ENCODE measurements around the gene MTARC2.

MTARC2 gene

DNA sequence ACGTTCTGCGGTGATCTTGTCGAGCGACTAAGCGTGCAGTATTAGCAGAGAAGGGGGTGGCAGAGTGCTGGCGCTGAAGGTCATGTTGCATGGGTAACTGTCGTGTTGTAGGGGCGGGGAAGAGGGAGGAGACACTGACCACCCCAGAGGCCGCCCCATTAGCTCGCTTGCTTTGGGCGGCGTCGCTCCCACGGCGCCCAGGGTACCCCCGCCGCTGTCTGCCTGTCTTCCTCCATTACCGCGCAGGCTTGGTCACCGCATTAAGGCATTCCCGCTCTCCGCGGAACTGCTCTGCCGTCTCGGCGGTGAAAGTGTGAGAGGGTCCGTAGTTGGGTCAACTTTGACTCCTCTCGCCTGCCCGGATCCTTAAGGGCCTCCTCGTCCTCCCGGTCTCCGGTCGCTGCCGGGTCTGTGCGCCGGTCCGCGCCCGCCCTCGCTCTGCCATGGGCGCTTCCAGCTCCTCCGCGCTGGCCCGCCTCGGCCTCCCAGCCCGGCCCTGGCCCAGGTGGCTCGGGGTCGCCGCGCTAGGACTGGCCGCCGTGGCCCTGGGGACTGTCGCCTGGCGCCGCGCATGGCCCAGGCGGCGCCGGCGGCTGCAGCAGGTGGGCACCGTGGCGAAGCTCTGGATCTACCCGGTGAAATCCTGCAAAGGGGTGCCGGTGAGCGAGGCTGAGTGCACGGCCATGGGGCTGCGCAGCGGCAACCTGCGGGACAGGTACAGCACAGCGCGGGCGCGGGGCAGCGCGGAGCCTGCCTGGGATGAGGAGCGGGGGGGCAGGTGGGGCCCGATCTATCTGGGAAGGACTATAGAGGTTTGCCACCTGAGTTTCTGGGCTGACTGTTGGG, at the start of gene MTARC2:
MTARC2 (plus strand) TSS at position 234 of the 846 bp plus-strand sequence; CDS start at position 444, 210 bp downstream.
- no peaks in the 10 kb centered on the region for H4K20me1 ChIP-seq (ENCODE audit: low read depth, low read length)
- no peak within 1 kb of the TSS for H3K4me2 ChIP-seq (ENCODE audit: low read depth, low read length, poor library complexity, severe bottlenecking)
- H3K9me3 ChIP-seq (ENCODE audit: insufficient read depth, low read length), result no peaks in the 10 kb centered on the region
- no peaks in the 10 kb centered on the region for H3K36me3 ChIP-seq (ENCODE audit: low read length)
- no peak within 1 kb of the TSS for H3K9ac ChIP-seq (ENCODE audit: low read length)
- no peak within 1 kb of the TSS for H3K27ac ChIP-seq (ENCODE audit: low read depth, low read length)
- no peak within 1 kb of the TSS for H3K4me3 ChIP-seq (ENCODE audit: insufficient read depth, low read length, poor library complexity, severe bottlenecking)
- H3K79me2 ChIP-seq (ENCODE audit: insufficient read depth, low read length), result no peaks in the 10 kb centered on the region
- H3K27me3 ChIP-seq (ENCODE audit: low read length), result no peaks in the 10 kb centered on the region
- H2AFZ ChIP-seq (ENCODE audit: low read depth, low read length, severe bottlenecking), result no peak within 1 kb of the TSS
- TF ChIP-seq, protein P1, sequence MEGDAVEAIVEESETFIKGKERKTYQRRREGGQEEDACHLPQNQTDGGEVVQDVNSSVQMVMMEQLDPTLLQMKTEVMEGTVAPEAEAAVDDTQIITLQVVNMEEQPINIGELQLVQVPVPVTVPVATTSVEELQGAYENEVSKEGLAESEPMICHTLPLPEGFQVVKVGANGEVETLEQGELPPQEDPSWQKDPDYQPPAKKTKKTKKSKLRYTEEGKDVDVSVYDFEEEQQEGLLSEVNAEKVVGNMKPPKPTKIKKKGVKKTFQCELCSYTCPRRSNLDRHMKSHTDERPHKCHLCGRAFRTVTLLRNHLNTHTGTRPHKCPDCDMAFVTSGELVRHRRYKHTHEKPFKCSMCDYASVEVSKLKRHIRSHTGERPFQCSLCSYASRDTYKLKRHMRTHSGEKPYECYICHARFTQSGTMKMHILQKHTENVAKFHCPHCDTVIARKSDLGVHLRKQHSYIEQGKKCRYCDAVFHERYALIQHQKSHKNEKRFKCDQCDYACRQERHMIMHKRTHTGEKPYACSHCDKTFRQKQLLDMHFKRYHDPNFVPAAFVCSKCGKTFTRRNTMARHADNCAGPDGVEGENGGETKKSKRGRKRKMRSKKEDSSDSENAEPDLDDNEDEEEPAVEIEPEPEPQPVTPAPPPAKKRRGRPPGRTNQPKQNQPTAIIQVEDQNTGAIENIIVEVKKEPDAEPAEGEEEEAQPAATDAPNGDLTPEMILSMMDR (IDR thresholded peaks at IDR 0.05; ENCODE audit: insufficient read depth, low read length, poor library complexity, severe bottlenecking), result no peak
- TF ChIP-seq EZH2phosphoT487 (conservative IDR thresholded peaks at IDR 0.05; ENCODE audit: low read length), result no peak
- H3K9me2 ChIP-seq (replicated peaks; ENCODE audit: insufficient read depth, low read length), result no peaks in the 10 kb centered on the region
- H3F3A ChIP-seq (ENCODE audit: insufficient read depth), result no peaks in the 10 kb centered on the region

DNA sequence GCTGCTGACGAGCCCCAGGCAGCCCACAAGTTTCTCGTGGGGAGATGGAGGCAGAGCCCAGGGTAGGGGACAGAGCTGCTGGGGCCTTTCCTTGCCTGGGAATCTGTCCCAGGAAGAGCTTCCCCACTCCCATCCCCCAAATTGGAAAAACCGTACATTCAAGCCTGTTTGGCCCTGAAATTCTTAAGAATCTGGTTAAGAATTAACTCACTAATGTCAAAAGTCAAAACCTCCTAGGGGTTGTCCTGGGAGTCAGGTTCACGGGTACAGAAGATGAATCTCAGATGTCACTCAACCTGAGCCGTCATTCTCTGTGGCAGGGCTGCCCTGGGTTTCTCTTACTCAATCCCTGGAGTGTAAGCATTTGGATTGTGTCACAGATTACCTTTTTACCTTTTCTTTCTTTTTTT, 49.5 kb upstream of the MTARC2 start:
- no peak overlapping the region for H3K27ac ChIP-seq (ENCODE audit: low read depth, low read length)
- H3K4me2 ChIP-seq (ENCODE audit: low read depth, low read length, poor library complexity, severe bottlenecking), result no peak overlapping the region
- no peaks in the 10 kb centered on the region for H3K27me3 ChIP-seq (ENCODE audit: low read length)
- H3F3A ChIP-seq (ENCODE audit: insufficient read depth), result no peaks in the 10 kb centered on the region
- H2AFZ ChIP-seq (ENCODE audit: low read depth, low read length, severe bottlenecking), result no peak overlapping the region
- H3K9me2 ChIP-seq (replicated peaks; ENCODE audit: insufficient read depth, low read length), result no peaks in the 10 kb centered on the region
- no peaks in the 10 kb centered on the region for H3K36me3 ChIP-seq (ENCODE audit: low read length)
- no peak overlapping the region for H3K4me3 ChIP-seq (ENCODE audit: insufficient read depth, low read length, poor library complexity, severe bottlenecking)
- no peak for TF ChIP-seq EZH2phosphoT487 (conservative IDR thresholded peaks at IDR 0.05; ENCODE audit: low read length)
- no peaks in the 10 kb centered on the region for H4K20me1 ChIP-seq (ENCODE audit: low read depth, low read length)
- H3K9ac ChIP-seq (ENCODE audit: low read length), result no peak overlapping the region
- no peaks in the 10 kb centered on the region for H3K79me2 ChIP-seq (ENCODE audit: insufficient read depth, low read length)
- no peaks in the 10 kb centered on the region for H3K9me3 ChIP-seq (ENCODE audit: insufficient read depth, low read length)

DNA sequence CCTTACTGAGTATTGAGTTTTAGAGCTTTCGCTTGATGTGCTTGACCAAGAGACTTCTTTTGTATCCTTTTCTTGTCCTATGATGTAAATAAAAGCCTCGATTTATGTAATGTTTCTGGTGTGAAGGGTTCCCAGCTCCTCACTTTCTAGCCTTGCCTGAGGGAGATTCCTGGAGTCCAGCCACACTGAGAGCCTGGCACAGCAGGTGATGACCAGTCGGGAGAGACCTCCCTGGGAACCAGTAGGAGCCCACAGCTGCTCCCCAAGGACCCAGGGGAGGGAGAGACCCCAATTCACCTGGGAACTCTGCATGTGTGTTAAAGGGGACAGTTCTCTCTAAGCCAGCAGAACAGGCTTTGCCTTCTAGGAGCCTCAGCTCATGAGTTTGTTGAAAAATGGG, 49.1 kb upstream of the MTARC2 start:
- H4K20me1 ChIP-seq (ENCODE audit: low read depth, low read length), result no peaks in the 10 kb centered on the region
- no peaks in the 10 kb centered on the region for H3K36me3 ChIP-seq (ENCODE audit: low read length)
- H3K9me3 ChIP-seq (ENCODE audit: insufficient read depth, low read length), result no peaks in the 10 kb centered on the region
- no peak overlapping the region for H3K4me2 ChIP-seq (ENCODE audit: low read depth, low read length, poor library complexity, severe bottlenecking)
- TF ChIP-seq EZH2phosphoT487 (conservative IDR thresholded peaks at IDR 0.05; ENCODE audit: low read length), result no peak
- TF ChIP-seq, protein P1 (IDR thresholded peaks at IDR 0.05; ENCODE audit: insufficient read depth, low read length, poor library complexity, severe bottlenecking), result no peak
- no peaks in the 10 kb centered on the region for H3K79me2 ChIP-seq (ENCODE audit: insufficient read depth, low read length)
- H3K9me2 ChIP-seq (replicated peaks; ENCODE audit: insufficient read depth, low read length), result no peaks in the 10 kb centered on the region
- H3K27me3 ChIP-seq (ENCODE audit: low read length), result no peaks in the 10 kb centered on the region
- no peaks in the 10 kb centered on the region for H3F3A ChIP-seq (ENCODE audit: insufficient read depth)
- no peak overlapping the region for H2AFZ ChIP-seq (ENCODE audit: low read depth, low read length, severe bottlenecking)
- H3K4me3 ChIP-seq (ENCODE audit: insufficient read depth, low read length, poor library complexity, severe bottlenecking), result no peak overlapping the region
- no peak overlapping the region for H3K9ac ChIP-seq (ENCODE audit: low read length)
- H3K27ac ChIP-seq (ENCODE audit: low read depth, low read length), result no peak overlapping the region

DNA sequence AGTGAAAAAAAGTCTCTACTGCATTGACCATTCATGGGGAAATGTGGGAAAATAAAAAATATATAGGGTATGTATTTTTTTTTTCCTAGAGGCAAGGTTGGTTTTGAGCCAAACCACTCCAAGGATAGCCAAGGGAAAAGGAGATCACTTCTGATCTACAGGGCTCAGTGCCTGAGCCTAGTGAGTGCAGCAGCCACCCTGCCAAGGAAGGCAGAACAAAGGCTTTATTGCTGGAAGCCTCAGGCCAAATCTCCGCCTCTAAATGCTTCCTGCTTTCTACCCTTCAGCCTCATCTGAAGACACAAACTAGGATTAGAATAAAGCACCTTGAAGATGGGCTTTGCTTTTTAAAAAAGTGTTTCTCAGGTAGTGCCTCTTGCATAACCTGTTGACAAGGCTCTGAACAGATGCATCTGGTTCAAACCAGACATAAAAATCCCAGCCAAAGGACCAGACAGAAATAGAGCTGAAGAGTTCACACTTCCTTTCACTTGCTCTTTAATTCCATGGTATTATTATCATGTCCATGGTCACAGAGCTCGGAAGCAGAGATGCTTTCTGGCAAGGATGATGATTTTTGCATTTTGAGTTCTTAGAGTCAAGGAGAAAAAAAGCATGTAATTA, 47.5 kb upstream of the MTARC2 start:
- H3K9me3 ChIP-seq (ENCODE audit: insufficient read depth, low read length), result no peaks in the 10 kb centered on the region
- H3F3A ChIP-seq (ENCODE audit: insufficient read depth), result no peaks in the 10 kb centered on the region
- no peaks in the 10 kb centered on the region for H4K20me1 ChIP-seq (ENCODE audit: low read depth, low read length)
- TF ChIP-seq, protein P1 (IDR thresholded peaks at IDR 0.05; ENCODE audit: insufficient read depth, low read length, poor library complexity, severe bottlenecking), result no peak
- no peak for TF ChIP-seq EZH2phosphoT487 (conservative IDR thresholded peaks at IDR 0.05; ENCODE audit: low read length)
- H3K9ac ChIP-seq (ENCODE audit: low read length), result no peak overlapping the region
- no peaks in the 10 kb centered on the region for H3K9me2 ChIP-seq (replicated peaks; ENCODE audit: insufficient read depth, low read length)
- no peak overlapping the region for H3K4me3 ChIP-seq (ENCODE audit: insufficient read depth, low read length, poor library complexity, severe bottlenecking)
- no peak overlapping the region for H3K4me2 ChIP-seq (ENCODE audit: low read depth, low read length, poor library complexity, severe bottlenecking)
- no peak overlapping the region for H2AFZ ChIP-seq (ENCODE audit: low read depth, low read length, severe bottlenecking)
- no peaks in the 10 kb centered on the region for H3K36me3 ChIP-seq (ENCODE audit: low read length)
- no peak overlapping the region for H3K27ac ChIP-seq (ENCODE audit: low read depth, low read length)
- H3K27me3 ChIP-seq (ENCODE audit: low read length), result no peaks in the 10 kb centered on the region
- no peaks in the 10 kb centered on the region for H3K79me2 ChIP-seq (ENCODE audit: insufficient read depth, low read length)
